ENCODE measurements around the gene SP2. TPM values are rescaled to one million over a fixed set of nuclear protein-coding genes. Genes with fewer than 3 reads are reported as not detected.

Gene SP2
- total RNA-seq, 2 experiments from 2014 or later: 24.6 to 25.6 TPM

- Mint-ChIP-seq H3K4me3 (no peak overlapping the region), H3K9me3 (no peaks in the 10 kb centered on the region), H3K4me1 (peaks cover 8% of the 10 kb centered on the region), H3K36me3 (ENCODE audit: low read depth) (no peaks in the 10 kb centered on the region), H3K27ac (no peak overlapping the region), H3K27me3 (peaks cover 73% of the 10 kb centered on the region)
- ChIA-PET CTCF (interaction anchor here (1.4 kb wide), 1 partner anchor 33 kb away, joined by 3 read pairs; no protein-coding TSS in a partner anchor), POLR2A (interaction anchor here (1.3 kb wide), 1 partner anchor 8 kb away, joined by 3 read pairs; no protein-coding TSS in a partner anchor)
- no peak for DNase-seq
Measured at GRCh38 chr17:47856830-47857229, 39.2 kb upstream of the SP2 start.

GRCh38 chr17:47857551-47858455, 38.2 kb upstream of the SP2 start:
- Mint-ChIP-seq H3K36me3 (ENCODE audit: low read depth) (no peaks in the 10 kb centered on the region), H3K27me3 (peaks cover 64% of the 10 kb centered on the region), H3K27ac (no peak overlapping the region), H3K4me1 (no peaks in the 10 kb centered on the region), H3K9me3 (no peaks in the 10 kb centered on the region), H3K4me3 (no peak overlapping the region)
- DNase-seq: no peak
- CTCF ChIA-PET: interaction anchor here (0.8 kb wide), 1 partner anchor 32 kb away, joined by 3 read pairs; no protein-coding TSS in a partner anchor
- POLR2A ChIA-PET: interaction anchor here (1.3 kb wide), 1 partner anchor 9 kb away, joined by 3 read pairs; no protein-coding TSS in a partner anchor

- ChIA-PET CTCF (interaction anchor here (1.4 to 2.0 kb wide), 2 partner anchors 9 to 18 kb away, joined by 3 to 8 read pairs; no protein-coding TSS in a partner anchor), POLR2A (interaction anchor here (1.5 kb wide), 1 partner anchor 11 kb away, joined by 4 read pairs; no protein-coding TSS in a partner anchor)
- Mint-ChIP-seq H3K4me3 (no peak overlapping the region), H3K9me3 (no peaks in the 10 kb centered on the region), H3K27me3 (peaks cover 38% of the 10 kb centered on the region), H3K4me1 (peaks cover 14% of the 10 kb centered on the region), H3K27ac (no peak overlapping the region), H3K36me3 (ENCODE audit: low read depth) (no peaks in the 10 kb centered on the region)
- no peak for DNase-seq
Measured at GRCh38 chr17:47860386-47860785, 35.6 kb upstream of the SP2 start.

GRCh38 chr17:47862621-47863440, 33.2 kb upstream of the SP2 start:
- H3K36me3 Mint-ChIP-seq (ENCODE audit: low read depth): no peaks in the 10 kb centered on the region
- ChIA-PET POLR2A (interaction anchor here (1.1 kb wide), 1 partner anchor 33 kb away, joined by 5 read pairs; the partner anchor contains the start of gene SP2), CTCF (interaction anchor here (0.6 to 4.1 kb wide), 8 partner anchors 13 to 1084 kb away, joined by 3 to 18 read pairs (median 4); no protein-coding TSS in a partner anchor)
- peaks cover 14% of the 10 kb centered on the region for H3K4me1 Mint-ChIP-seq
- no peak for DNase-seq
- H3K9me3 Mint-ChIP-seq: no peaks in the 10 kb centered on the region
- no peak overlapping the region for H3K27ac Mint-ChIP-seq
- H3K4me3 Mint-ChIP-seq: no peak overlapping the region
- H3K27me3 Mint-ChIP-seq: peaks cover 22% of the 10 kb centered on the region

GRCh38 chr17:47864791-47865216, 31.2 kb upstream of the SP2 start:
- no peak for DNase-seq
- H3K27ac Mint-ChIP-seq: no peak overlapping the region
- ChIA-PET CTCF (interaction anchor here (1.0 to 4.1 kb wide), 4 partner anchors 10 to 82 kb away, joined by 3 to 18 read pairs (median 4); no protein-coding TSS in a partner anchor), POLR2A (interaction anchor here (0.9 to 1.4 kb wide), 3 partner anchors 22 to 33 kb away, joined by 3 to 5 read pairs (median 3); partner anchors contain the start of genes LRRC46, MRPL10 and SCRN2)
- H3K4me1 Mint-ChIP-seq: peaks cover 14% of the 10 kb centered on the region
- no peaks in the 10 kb centered on the region for H3K36me3 Mint-ChIP-seq (ENCODE audit: low read depth)
- no peak overlapping the region for H3K4me3 Mint-ChIP-seq
- H3K9me3 Mint-ChIP-seq: no peaks in the 10 kb centered on the region
- peaks cover 17% of the 10 kb centered on the region for H3K27me3 Mint-ChIP-seq

GRCh38 chr17:47866941-47867340, 29.1 kb upstream of the SP2 start:
- DNase-seq: no peak
- CTCF ChIA-PET: interaction anchor here (0.6 kb wide), 1 partner anchor 24 kb away, joined by 3 read pairs; no protein-coding TSS in a partner anchor
- Mint-ChIP-seq H3K36me3 (ENCODE audit: low read depth) (no peaks in the 10 kb centered on the region), H3K4me3 (no peak overlapping the region), H3K27ac (no peak overlapping the region), H3K27me3 (peaks cover 27% of the 10 kb centered on the region), H3K4me1 (peaks cover 14% of the 10 kb centered on the region), H3K9me3 (no peaks in the 10 kb centered on the region)
- POLR2A ChIA-PET: no interaction called here

GRCh38 chr17:47867813-47868533, 28.1 kb upstream of the SP2 start:
- POLR2A ChIA-PET: no interaction called here
- H3K27ac Mint-ChIP-seq: no peak overlapping the region
- H3K27me3 Mint-ChIP-seq: peaks cover 31% of the 10 kb centered on the region
- no peak for DNase-seq
- CTCF ChIA-PET: interaction anchor here (0.6 kb wide), 2 partner anchors 25 to 808 kb away, joined by 3 read pairs; no protein-coding TSS in a partner anchor
- H3K4me1 Mint-ChIP-seq: peaks cover 14% of the 10 kb centered on the region
- H3K9me3 Mint-ChIP-seq: no peaks in the 10 kb centered on the region
- no peak overlapping the region for H3K4me3 Mint-ChIP-seq
- no peaks in the 10 kb centered on the region for H3K36me3 Mint-ChIP-seq (ENCODE audit: low read depth)

GRCh38 chr17:47869114-47869513, 26.9 kb upstream of the SP2 start:
- no peaks in the 10 kb centered on the region for H3K36me3 Mint-ChIP-seq (ENCODE audit: low read depth)
- POLR2A ChIA-PET: no interaction called here
- no peak for DNase-seq
- no peak overlapping the region for H3K4me3 Mint-ChIP-seq
- peaks cover 10% of the 10 kb centered on the region for H3K4me1 Mint-ChIP-seq
- H3K27me3 Mint-ChIP-seq: peaks cover 40% of the 10 kb centered on the region
- CTCF ChIA-PET: interaction anchor here (1.0 to 1.1 kb wide), 2 partner anchors 9 to 28 kb away, joined by 3 read pairs; partner anchors contain the start of gene SCRN2
- H3K27ac Mint-ChIP-seq: no peak overlapping the region
- no peaks in the 10 kb centered on the region for H3K9me3 Mint-ChIP-seq

GRCh38 chr17:47870056-47870455, 26.0 kb upstream of the SP2 start:
- Mint-ChIP-seq H3K4me3 (no peak overlapping the region), H3K9me3 (no peaks in the 10 kb centered on the region), H3K27ac (no peak overlapping the region), H3K4me1 (peaks cover 3% of the 10 kb centered on the region), H3K27me3 (peaks cover 48% of the 10 kb centered on the region), H3K36me3 (ENCODE audit: low read depth) (no peaks in the 10 kb centered on the region)
- CTCF ChIA-PET: interaction anchor here (0.8 to 1.1 kb wide), 3 partner anchors 10 to 29 kb away, joined by 3 read pairs; partner anchors contain the start of gene SCRN2
- DNase-seq: no peak
- POLR2A ChIA-PET: no interaction called here

GRCh38 chr17:47871048-47871447, 25.0 kb upstream of the SP2 start:
- Mint-ChIP-seq H3K4me1 (no peaks in the 10 kb centered on the region), H3K9me3 (no peaks in the 10 kb centered on the region), H3K27ac (no peak overlapping the region), H3K4me3 (no peak overlapping the region), H3K27me3 (peaks cover 58% of the 10 kb centered on the region), H3K36me3 (ENCODE audit: low read depth) (no peaks in the 10 kb centered on the region)
- DNase-seq: no peak
- POLR2A ChIA-PET: no interaction called here
- CTCF ChIA-PET: interaction anchor here (0.8 kb wide), 1 partner anchor 30 kb away, joined by 3 read pairs; the partner anchor contains the start of gene SCRN2

GRCh38 chr17:47872019-47872650, 23.9 kb upstream of the SP2 start:
- ChIA-PET CTCF (interaction anchor here (1.5 kb wide), 1 partner anchor 31 kb away, joined by 5 read pairs; the partner anchor contains the start of gene SCRN2), POLR2A (no interaction called here)
- DNase-seq: no peak
- no peak overlapping the region for H3K4me3 Mint-ChIP-seq
- H3K27me3 Mint-ChIP-seq: peaks cover 60% of the 10 kb centered on the region
- no peak overlapping the region for H3K27ac Mint-ChIP-seq
- no peaks in the 10 kb centered on the region for H3K9me3 Mint-ChIP-seq
- H3K36me3 Mint-ChIP-seq (ENCODE audit: low read depth): no peaks in the 10 kb centered on the region
- H3K4me1 Mint-ChIP-seq: no peaks in the 10 kb centered on the region
